Measurements from ENCODE around the gene CAV3.

CAV3 gene

DNA sequence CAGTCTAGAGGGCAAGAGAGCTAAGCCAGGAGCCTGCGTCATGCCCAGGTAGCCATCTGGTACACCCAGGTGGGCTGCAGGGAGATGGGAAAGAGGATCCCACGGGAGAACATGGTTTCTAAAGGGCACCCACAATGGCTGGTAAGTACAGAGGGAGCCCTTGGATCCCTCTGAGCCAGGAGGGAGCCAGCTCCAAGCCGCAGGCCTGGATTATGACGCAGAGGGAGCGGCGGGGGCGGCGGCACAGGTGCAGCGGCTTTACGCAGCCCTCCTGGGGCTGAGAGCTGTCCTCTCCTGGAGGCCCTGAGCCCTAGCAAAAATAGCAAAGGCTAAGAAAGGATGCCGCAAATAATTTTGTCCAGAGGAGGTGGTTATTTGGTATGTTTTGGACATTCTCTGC is 2.8 kb downstream of the CAV3 start:
- no peak for DNase-seq

- no peak for DNase-seq
Measured at GRCh38 chr3:8737301-8737700, 3.7 kb downstream of the CAV3 start.

GRCh38 chr3:8737823-8738222 is 4.2 kb downstream of the CAV3 start:
- DNase-seq: no peak

- DNase-seq: no peak
Measured at GRCh38 chr3:8738639-8739038, 5.0 kb downstream of the CAV3 start.

DNA sequence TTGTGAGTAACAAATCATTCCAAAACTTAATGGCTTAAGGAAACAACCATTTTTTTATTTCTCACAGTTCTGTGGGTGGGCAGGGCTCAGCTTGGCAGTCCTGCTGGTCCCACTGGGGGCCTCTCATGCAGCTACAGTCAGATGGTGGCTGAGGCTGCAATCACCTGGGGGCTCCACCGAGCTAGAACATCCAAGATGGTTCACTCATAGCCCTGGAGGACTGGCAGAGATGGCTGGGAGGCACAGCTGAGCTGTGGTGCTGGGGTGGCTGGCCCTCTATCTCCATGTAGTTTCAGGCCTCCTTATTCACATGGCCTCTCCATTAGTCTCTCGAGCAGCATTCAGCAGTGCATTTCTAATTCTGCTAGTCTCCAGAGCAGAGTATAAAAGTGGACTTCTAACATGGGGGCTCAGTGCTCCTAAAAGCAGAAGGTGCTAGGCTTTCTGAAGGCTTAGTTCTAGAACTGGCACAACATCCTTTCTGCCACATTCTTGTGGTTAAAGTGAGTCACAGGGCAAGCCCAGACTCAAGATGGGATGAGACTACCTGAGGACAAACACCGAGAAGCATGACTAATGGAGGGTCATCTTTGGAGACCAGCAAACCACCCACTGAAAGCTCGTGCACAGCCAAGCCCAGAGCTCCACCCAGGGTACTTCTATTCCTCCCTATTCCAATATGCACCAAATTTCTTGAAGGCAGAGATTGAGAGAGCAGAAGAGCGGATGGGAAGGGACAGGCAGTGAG is 6.3 kb downstream of the CAV3 start:
- no peak for DNase-seq

GRCh38 chr3:8741581-8742261 is 8.1 kb downstream of the CAV3 start:
- DNase-seq: no peak

DNA sequence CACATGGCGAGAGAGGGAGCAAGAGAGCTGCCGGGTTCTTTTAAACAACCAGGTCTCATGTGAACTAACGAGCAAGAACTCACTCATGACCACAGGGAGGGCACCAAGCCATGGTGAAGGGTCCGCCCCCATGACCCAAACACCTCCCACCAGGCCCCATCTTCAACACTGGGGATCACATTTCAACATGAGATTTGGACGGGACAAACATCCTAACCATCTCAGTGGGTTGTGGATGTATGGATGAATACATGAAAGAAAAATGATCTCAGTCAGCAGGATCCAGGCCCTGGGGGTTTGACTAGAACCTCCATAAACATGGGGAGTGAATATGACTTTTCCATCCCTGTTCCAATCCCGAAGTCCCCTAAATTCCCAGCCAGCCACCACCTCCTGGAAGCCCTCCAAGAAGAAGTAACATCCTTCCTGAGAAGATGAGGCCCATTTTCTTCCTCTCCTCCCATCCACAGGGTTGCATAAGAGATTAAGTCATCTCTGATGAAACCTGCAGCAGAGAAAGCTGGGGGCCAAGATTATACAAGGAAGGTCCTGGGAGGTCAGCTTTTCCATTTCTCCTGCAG is 9.5 kb downstream of the CAV3 start:
- DNase-seq: no peak

DNA sequence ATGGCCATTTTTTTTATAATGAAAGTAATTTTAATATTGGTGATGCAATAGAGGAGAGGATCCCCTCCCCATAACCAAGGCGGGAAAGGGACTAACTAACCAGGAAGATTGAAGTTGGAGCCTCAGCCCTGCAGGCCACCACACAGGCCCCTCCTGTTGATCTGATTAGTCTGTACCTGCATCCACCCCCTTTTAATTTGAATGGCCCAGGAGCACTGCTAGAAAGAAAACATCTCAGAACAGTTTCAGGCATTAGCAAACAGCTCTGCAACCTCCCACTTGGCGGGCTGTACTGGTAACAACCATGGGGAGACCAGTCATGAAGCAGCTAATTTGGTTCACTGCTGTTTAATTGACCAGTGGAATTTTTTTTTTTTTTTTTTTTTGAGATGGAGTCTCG is 10.3 kb downstream of the CAV3 start:
- no peak for DNase-seq

DNA sequence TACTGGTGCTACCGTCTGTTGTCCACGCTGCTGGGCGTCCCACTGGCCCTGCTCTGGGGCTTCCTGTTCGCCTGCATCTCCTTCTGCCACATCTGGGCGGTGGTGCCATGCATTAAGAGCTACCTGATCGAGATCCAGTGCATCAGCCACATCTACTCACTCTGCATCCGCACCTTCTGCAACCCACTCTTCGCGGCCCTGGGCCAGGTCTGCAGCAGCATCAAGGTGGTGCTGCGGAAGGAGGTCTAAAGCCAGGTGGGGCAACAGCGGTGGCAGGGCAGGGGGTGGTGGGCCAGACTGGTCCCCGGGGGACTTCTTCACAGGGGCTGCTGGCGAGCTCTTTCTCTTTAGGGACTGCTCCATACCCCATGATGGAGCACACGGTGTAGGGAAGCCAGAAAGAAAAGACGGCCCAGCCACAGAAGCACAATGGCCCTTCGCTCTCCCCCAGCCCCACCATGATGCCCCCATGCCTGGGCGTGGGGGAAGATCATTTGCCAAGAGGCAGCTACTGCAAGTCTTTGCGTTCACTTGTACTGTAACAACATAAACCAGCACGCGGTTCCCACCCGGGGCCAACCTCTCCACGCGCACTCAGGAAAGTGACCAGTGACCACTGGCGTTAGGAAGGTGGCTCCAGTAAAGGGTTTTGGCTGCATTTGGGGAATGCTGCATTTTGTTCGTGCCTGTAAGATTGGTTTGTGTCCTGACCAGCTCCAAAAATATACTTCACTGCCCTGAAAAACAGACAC is 12.2 kb downstream of the CAV3 start:
- DNase-seq: no peak

GRCh38 chr3:8746780-8747345 is 13.3 kb downstream of the CAV3 start:
- DNase-seq: no peak

- no peak for DNase-seq
Measured at GRCh38 chr3:8749316-8749715, 15.7 kb downstream of the CAV3 start.

DNA sequence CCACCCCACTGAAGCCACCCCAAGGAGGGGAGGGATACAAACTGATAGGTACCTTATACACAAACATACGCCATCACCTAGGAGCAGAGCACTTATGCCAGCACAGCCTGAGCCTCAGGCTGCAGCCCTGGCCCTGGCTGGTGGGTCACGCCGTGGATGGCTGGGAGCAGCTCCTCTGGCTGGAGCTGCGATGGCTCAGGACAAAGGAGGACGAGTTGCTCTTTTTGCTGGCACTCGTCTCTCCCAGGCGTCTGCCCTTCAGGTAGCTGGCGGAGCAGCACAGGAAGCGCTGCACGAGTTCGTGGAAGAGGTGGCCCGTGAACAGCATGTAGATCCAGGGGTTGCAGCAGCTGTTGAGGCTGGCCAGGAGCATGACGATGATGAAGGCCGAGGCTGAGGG is 19.2 kb downstream of the CAV3 start:
- no peak for DNase-seq

- no peak for DNase-seq
Measured at GRCh38 chr3:8755097-8755496, 21.5 kb downstream of the CAV3 start.

DNA sequence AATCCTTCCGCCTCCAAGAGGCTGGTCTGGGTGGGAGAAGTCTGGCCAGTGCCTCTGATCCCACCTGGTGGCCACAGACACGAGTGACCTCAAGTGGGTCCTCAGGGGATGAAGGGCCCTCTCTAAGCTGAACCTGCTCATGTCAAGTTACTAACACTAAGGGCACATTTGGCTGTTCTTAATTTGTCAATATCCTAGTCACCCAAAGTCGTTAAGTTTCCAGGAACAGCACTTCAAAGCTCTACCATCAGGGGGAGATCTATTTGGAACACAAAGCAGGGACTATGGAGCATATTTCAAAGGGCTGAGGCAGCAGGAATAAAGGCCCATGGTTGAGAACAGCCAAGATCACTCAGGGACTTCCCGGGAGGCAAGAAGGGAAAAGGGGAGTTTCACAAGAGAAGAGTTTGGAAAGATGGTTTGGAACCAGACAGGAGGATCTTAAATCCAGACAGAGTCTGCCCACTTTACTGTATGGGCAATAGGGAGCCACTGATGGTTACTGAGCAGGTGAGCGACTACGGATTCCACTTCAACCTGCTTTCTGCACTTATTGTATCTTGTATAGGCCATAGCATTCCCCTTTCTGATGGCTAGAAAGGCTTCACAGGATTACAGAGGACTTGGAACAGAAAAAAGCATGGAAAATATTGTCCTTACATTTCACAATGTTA is 22.1 kb downstream of the CAV3 start:
- no peak for DNase-seq

GRCh38 chr3:8756671-8757070 is 23.1 kb downstream of the CAV3 start:
- no peak for DNase-seq

- no peak for DNase-seq
Measured at GRCh38 chr3:8757551-8758518, 24.2 kb downstream of the CAV3 start.

- no peak for DNase-seq
Measured at GRCh38 chr3:8759038-8759707, 25.6 kb downstream of the CAV3 start.

- DNase-seq: no peak
Measured at GRCh38 chr3:8760091-8760490, 26.5 kb downstream of the CAV3 start.

GRCh38 chr3:8760506-8760905 is 26.9 kb downstream of the CAV3 start:
- no peak for DNase-seq

GRCh38 chr3:8761866-8762265 is 28.3 kb downstream of the CAV3 start:
- DNase-seq: no peak
